Measurements from ENCODE around the gene FAM241B. TPM values are rescaled to one million over a fixed set of nuclear protein-coding genes. Genes with fewer than 3 reads are reported as not detected.
A peak's percentile ranks its signal among the peaks of the same experiment; 100 is the strongest.

FAM241B gene
- total RNA-seq, 1 donor from 2014 or later = 0.98 TPM

GRCh38 chr10:69644658-69645295 is 14.7 kb downstream of the FAM241B start:
- peak; percentile 37 to 69 (median 60) for TF ChIP-seq CTCF (IDR thresholded peaks at IDR 0.05)
- TF ChIP-seq POLR2A (IDR thresholded peaks at IDR 0.05) = no peak
- no peak for TF ChIP-seq POLR2AphosphoS5 (IDR thresholded peaks at IDR 0.05; ENCODE audit: insufficient read depth in 1 of 2, low read depth in 1 of 2)
- DNase-seq (ENCODE audit: extremely low spot score in 2 of 2) = no peak
- Histone ChIP-seq H3K27ac (no peak overlapping the region), H3K9me3 (no peaks in the 10 kb centered on the region), H3K4me1 (peaks cover 5% of the 10 kb centered on the region), H3K27me3 (no peaks in the 10 kb centered on the region), H3K36me3 (no peaks in the 10 kb centered on the region), H3K4me3 (no peak overlapping the region)
- intact Hi-C loops (cut with DNase I) = loop anchor here (10.0 kb wide), 1 partner anchor 160 kb away; the partner anchor contains the start of gene COL13A1

- Histone ChIP-seq H3K27ac (no peak overlapping the region), H3K27me3 (no peaks in the 10 kb centered on the region), H3K4me1 (no peaks in the 10 kb centered on the region), H3K9me3 (no peaks in the 10 kb centered on the region), H3K4me3 (no peak overlapping the region), H3K36me3 (no peaks in the 10 kb centered on the region)
- TF ChIP-seq POLR2A (IDR thresholded peaks at IDR 0.05) (no peak), CTCF (IDR thresholded peaks at IDR 0.05) (no peak), POLR2AphosphoS5 (IDR thresholded peaks at IDR 0.05; ENCODE audit: insufficient read depth in 1 of 2, low read depth in 1 of 2) (no peak)
- DNase-seq (ENCODE audit: extremely low spot score in 2 of 2) = no peak
- intact Hi-C loops (cut with DNase I) = loop anchor here (10.0 kb wide), 1 partner anchor 159 kb away; the partner anchor contains the start of gene COL13A1
These were observed 15.5 kb downstream of the FAM241B start for GRCh38 chr10:69645296-69646184.

GRCh38 chr10:69646185-69647060 is 16.4 kb downstream of the FAM241B start:
- Histone ChIP-seq H3K4me1 (no peaks in the 10 kb centered on the region), H3K36me3 (no peaks in the 10 kb centered on the region), H3K9me3 (no peaks in the 10 kb centered on the region), H3K27me3 (no peaks in the 10 kb centered on the region), H3K27ac (no peak overlapping the region), H3K4me3 (no peak overlapping the region)
- TF ChIP-seq POLR2AphosphoS5 (IDR thresholded peaks at IDR 0.05; ENCODE audit: insufficient read depth in 1 of 2, low read depth in 1 of 2) (no peak), POLR2A (IDR thresholded peaks at IDR 0.05) (no peak), CTCF (IDR thresholded peaks at IDR 0.05) (no peak)
- DNase-seq (ENCODE audit: extremely low spot score in 2 of 2) = no peak
- intact Hi-C loops (cut with DNase I) = loop anchor here (10.0 kb wide), 1 partner anchor 158 kb away; the partner anchor contains the start of gene COL13A1

- no peak overlapping the region for H3K27ac ChIP-seq
- no peak for DNase-seq (ENCODE audit: extremely low spot score in 2 of 2)
- intact Hi-C loops (cut with DNase I) = loop anchor here (10.0 kb wide), 1 partner anchor 158 kb away; the partner anchor contains the start of gene COL13A1
These were observed 17.1 kb downstream of the FAM241B start for GRCh38 chr10:69647126-69647525.

More at GRCh38 chr10:69647126-69647525, 17.1 kb downstream of the FAM241B start:
- no peaks in the 10 kb centered on the region for H3K36me3 ChIP-seq
- no peak overlapping the region for H3K4me3 ChIP-seq
- H3K27me3 ChIP-seq = no peaks in the 10 kb centered on the region
- no peak for TF ChIP-seq CTCF (IDR thresholded peaks at IDR 0.05)
- H3K4me1 ChIP-seq = no peaks in the 10 kb centered on the region
- no peaks in the 10 kb centered on the region for H3K9me3 ChIP-seq

Data from vagina (tissue), 2 donors.